Esophagus muscularis mucosa (tissue), 3 donors: ENCODE results near the gene RYR1.

Experiments used
- EP300 ChIP-seq: sonication (generic); formaldehyde crosslinking; IDR thresholded peaks from one replicate; pipeline ENCODE4 v1.6.1; 2017; ENCODE audit warnings: antibody characterized with exemption
- POLR2A ChIP-seq: fragments of 450-650 bp; IDR thresholded peaks from one replicate; pipeline ENCODE4 v1.6.1; 2017; ENCODE audit warnings: antibody characterized with exemption, moderate library complexity, mild to moderate bottlenecking, low read depth
- POLR2AphosphoS5 ChIP-seq, 2 donors: sonication (generic); formaldehyde crosslinking; IDR thresholded peaks; one replicate each; pipeline ENCODE4 v1.6.1; 2017; ENCODE audit warnings: antibody characterized with exemption in 2 of 2

DNA sequence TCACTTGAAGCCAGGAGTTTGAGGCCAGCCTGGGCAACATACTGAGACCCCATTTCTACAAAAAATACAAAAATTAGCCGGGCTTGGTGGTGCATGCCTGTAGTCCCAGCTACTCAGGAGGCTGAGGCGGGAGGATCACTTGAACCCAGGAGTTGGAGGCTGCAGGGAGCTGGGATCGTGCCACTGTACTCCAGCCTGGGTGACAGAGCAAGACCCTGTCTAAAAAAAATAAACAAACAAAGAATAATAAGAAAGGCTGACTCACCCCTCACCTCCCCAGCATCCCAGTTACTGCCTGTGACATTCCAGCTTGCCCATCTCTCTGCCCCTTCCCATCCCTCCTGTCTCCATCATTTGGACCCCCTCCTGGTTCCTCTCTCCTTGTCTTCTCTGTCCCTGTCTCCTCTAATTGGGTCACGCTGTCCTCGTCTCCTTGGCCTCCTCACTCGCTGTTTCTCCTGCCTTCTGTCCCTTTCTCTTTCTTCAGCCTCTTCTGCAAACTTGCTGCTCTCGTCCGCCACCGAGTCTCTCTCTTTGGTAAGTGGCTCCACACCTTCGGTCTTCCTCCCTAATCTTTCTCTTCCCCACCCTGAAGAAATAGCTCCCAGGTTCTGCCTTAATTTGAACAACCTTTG lies 77.7 kb downstream of the RYR1 start:
- TF ChIP-seq POLR2AphosphoS5 (IDR thresholded peaks at IDR 0.05) (no peak), POLR2A (no peak), EP300 (no peak)
